ENCODE data around the gene BRD4. TPM values are rescaled to one million over a fixed set of nuclear protein-coding genes. Genes with fewer than 3 reads are reported as not detected.

The BRD4 gene
- total RNA-seq, 4 donors from 2014 or later = 39.5 to 87.9 (median 61.2) TPM

- H3K27ac ChIP-seq = no peak overlapping the region
- no peak overlapping the region for H3K4me3 ChIP-seq
- intact Hi-C loops (cut with DNase I; ENCODE audit: low total_unique reads) = no loop called here
- H3K27me3 ChIP-seq = peaks cover 27% of the 10 kb centered on the region
- 76 to 85% methylated on average over 4 to 7 of the region's 7 CpGs for WGBS, 2 donors (ENCODE audit: low coverage in 1 of 2)
- DNase-seq = no peak
- TF ChIP-seq EP300 (IDR thresholded peaks at IDR 0.05; ENCODE audit: low read depth) (no peak), CTCF (IDR thresholded peaks at IDR 0.05) (no peak), POLR2A (IDR thresholded peaks at IDR 0.05) (no peak), POLR2AphosphoS5 (IDR thresholded peaks at IDR 0.05) (no peak)
- H3K4me1 ChIP-seq = peaks cover 0 to 8% (median 4%) of the 10 kb centered on the region in 4 donors
- H3K9me3 ChIP-seq = no peaks in the 10 kb centered on the region
- H3K36me3 ChIP-seq = no peaks in the 10 kb centered on the region
- in situ Hi-C loops (cut with MboI; ENCODE audit: low pct_ligation_motif_present in 1 of 4, low pct_unique_long_range_greater_than_20kb in 1 of 4, low sequenced_read_pairs in 3 of 4) = no loop called here
These were observed 113.8 kb downstream of the BRD4 start for GRCh38 chr19:15218501-15218900.

- peaks cover 7% of the 10 kb centered on the region for H3K27me3 ChIP-seq
- H3K4me1 ChIP-seq = no peaks in the 10 kb centered on the region
- no peak overlapping the region for H3K27ac ChIP-seq
- no peaks in the 10 kb centered on the region for H3K9me3 ChIP-seq
- no peak overlapping the region for H3K4me3 ChIP-seq
- DNase-seq = no peak
- 48 to 66% methylated on average over 3 to 7 of the region's 7 CpGs for WGBS, 2 donors (ENCODE audit: low coverage in 1 of 2)
- in situ Hi-C loops (cut with MboI; ENCODE audit: low pct_ligation_motif_present in 1 of 4, low pct_unique_long_range_greater_than_20kb in 1 of 4, low sequenced_read_pairs in 3 of 4) = no loop called here
- H3K36me3 ChIP-seq = no peaks in the 10 kb centered on the region
- TF ChIP-seq POLR2A (IDR thresholded peaks at IDR 0.05) = no peak
- no peak for TF ChIP-seq POLR2AphosphoS5 (IDR thresholded peaks at IDR 0.05)
- no peak for TF ChIP-seq CTCF (IDR thresholded peaks at IDR 0.05)
- no peak for TF ChIP-seq EP300 (IDR thresholded peaks at IDR 0.05; ENCODE audit: low read depth)
- intact Hi-C loops (cut with DNase I; ENCODE audit: low total_unique reads) = no loop called here
These were observed 116.0 kb downstream of the BRD4 start for GRCh38 chr19:15216363-15216762.

- DNase-seq = no peak
- WGBS, 2 donors (ENCODE audit: low coverage in 1 of 2) = 78 to 86% methylated on average over 2 to 15 of the region's 15 CpGs
- Histone ChIP-seq H3K27me3 (no peaks in the 10 kb centered on the region), H3K9me3 (no peaks in the 10 kb centered on the region), H3K36me3 (no peaks in the 10 kb centered on the region), H3K4me3 (no peak overlapping the region), H3K4me1 (no peaks in the 10 kb centered on the region), H3K27ac (no peak overlapping the region)
- no peak for TF ChIP-seq POLR2AphosphoS5 (IDR thresholded peaks at IDR 0.05)
- no peak for TF ChIP-seq POLR2A (IDR thresholded peaks at IDR 0.05)
- TF ChIP-seq CTCF (IDR thresholded peaks at IDR 0.05) = no peak
- TF ChIP-seq EP300 (IDR thresholded peaks at IDR 0.05; ENCODE audit: low read depth) = no peak
- intact Hi-C loops (cut with DNase I; ENCODE audit: low total_unique reads) (no loop called here), in situ Hi-C loops (cut with MboI; ENCODE audit: low pct_ligation_motif_present in 1 of 4, low pct_unique_long_range_greater_than_20kb in 1 of 4, low sequenced_read_pairs in 3 of 4) (no loop called here)
These were observed 118.5 kb downstream of the BRD4 start for GRCh38 chr19:15213715-15214381.

- in situ Hi-C loops (cut with MboI; ENCODE audit: low pct_ligation_motif_present in 1 of 4, low pct_unique_long_range_greater_than_20kb in 1 of 4, low sequenced_read_pairs in 3 of 4) = no loop called here
- Histone ChIP-seq H3K36me3 (no peaks in the 10 kb centered on the region), H3K27ac (no peak overlapping the region), H3K4me1 (no peaks in the 10 kb centered on the region), H3K27me3 (no peaks in the 10 kb centered on the region), H3K9me3 (no peaks in the 10 kb centered on the region), H3K4me3 (no peak overlapping the region)
- no peak for DNase-seq
- TF ChIP-seq CTCF (IDR thresholded peaks at IDR 0.05) (no peak), EP300 (IDR thresholded peaks at IDR 0.05; ENCODE audit: low read depth) (no peak), POLR2AphosphoS5 (IDR thresholded peaks at IDR 0.05) (no peak), POLR2A (IDR thresholded peaks at IDR 0.05) (no peak)
- intact Hi-C loops (cut with DNase I; ENCODE audit: low total_unique reads) = no loop called here
- WGBS, 2 donors (ENCODE audit: low coverage in 1 of 2) = 90% methylated on average over 12 of the region's 12 CpGs; no CpG with 5 or more reads in 1 of the 2 donors
These were observed 119.6 kb downstream of the BRD4 start for GRCh38 chr19:15212711-15213110.
